ENCODE measurements around the gene CCL20. TPM values are rescaled to one million over a fixed set of nuclear protein-coding genes. Genes with fewer than 3 reads are reported as not detected.

CCL20 gene
- total RNA-seq, 1 donor from 2014 or later = not detected

DNA sequence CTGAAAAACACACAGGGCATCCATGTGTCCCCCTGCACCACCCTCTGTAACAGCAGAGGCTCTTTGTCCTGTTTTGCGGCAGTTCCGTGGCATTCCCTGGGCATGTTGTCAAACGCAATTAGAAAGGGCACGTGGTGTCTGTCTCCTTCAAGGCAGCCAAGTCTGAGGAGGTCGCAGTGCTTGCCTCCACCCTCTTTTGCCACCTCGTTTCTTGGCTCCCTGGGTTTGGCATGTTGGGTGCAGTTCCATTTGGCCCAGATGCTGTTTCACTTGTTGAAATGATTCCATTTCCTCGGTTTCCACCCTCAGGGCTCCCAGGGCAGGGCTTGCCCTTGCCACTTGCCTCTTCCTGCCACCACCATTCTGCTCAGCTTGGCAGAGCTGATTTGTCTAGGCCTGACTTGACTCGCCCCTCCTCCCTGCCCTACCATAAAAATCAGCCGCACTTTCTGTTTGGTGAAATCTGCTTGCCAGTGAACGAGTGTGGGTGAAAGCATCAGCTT lies 12.4 kb downstream of the CCL20 start:
- intact Hi-C loops (cut with micrococcal nuclease) = no loop called here
- TF ChIP-seq, protein P1, sequence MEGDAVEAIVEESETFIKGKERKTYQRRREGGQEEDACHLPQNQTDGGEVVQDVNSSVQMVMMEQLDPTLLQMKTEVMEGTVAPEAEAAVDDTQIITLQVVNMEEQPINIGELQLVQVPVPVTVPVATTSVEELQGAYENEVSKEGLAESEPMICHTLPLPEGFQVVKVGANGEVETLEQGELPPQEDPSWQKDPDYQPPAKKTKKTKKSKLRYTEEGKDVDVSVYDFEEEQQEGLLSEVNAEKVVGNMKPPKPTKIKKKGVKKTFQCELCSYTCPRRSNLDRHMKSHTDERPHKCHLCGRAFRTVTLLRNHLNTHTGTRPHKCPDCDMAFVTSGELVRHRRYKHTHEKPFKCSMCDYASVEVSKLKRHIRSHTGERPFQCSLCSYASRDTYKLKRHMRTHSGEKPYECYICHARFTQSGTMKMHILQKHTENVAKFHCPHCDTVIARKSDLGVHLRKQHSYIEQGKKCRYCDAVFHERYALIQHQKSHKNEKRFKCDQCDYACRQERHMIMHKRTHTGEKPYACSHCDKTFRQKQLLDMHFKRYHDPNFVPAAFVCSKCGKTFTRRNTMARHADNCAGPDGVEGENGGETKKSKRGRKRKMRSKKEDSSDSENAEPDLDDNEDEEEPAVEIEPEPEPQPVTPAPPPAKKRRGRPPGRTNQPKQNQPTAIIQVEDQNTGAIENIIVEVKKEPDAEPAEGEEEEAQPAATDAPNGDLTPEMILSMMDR (IDR thresholded peaks at IDR 0.05) = no peak
- no peaks in the 10 kb centered on the region for H3K9me3 Mint-ChIP-seq
- POLR2A ChIA-PET = no interaction called here
- DNase-seq (no peak), ATAC-seq (ENCODE audit: low read depth) (no peak)
- H3K36me3 Mint-ChIP-seq (ENCODE audit: low read depth) = no peaks in the 10 kb centered on the region
- no peak overlapping the region for H3K4me3 Mint-ChIP-seq
- H3K27ac Mint-ChIP-seq = no peak overlapping the region
- CTCF ChIA-PET = no interaction called here
- H3K4me1 Mint-ChIP-seq = no peaks in the 10 kb centered on the region
- peaks cover 2% of the 10 kb centered on the region for H3K27me3 Mint-ChIP-seq

DNA sequence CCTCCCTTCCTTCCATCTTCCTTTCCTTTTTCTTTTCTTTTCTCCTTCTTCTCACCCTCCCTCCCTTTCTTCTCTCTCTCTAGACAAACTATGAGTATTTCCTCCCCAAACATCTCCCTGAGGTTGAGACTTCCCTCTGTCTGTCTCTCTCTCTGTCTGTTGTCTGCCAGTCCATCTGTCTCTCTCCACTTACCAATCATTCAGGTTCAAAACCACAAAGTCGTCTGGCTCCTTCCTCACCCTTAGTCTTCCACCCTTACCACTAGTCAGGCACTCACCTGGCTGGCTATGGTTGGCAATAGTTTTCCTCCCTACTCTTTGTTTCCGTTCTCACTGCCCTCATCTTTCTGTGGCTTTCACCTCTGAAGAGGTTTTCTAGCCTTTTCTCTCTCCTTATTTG lies 12.9 kb downstream of the CCL20 start:
- H3K9me3 Mint-ChIP-seq = no peaks in the 10 kb centered on the region
- no peaks in the 10 kb centered on the region for H3K27me3 Mint-ChIP-seq
- no peak overlapping the region for H3K4me3 Mint-ChIP-seq
- ChIA-PET CTCF (no interaction called here), POLR2A (no interaction called here)
- DNase-seq = no peak
- TF ChIP-seq, protein P1 (IDR thresholded peaks at IDR 0.05) = no peak
- intact Hi-C loops (cut with micrococcal nuclease) = no loop called here
- no peaks in the 10 kb centered on the region for H3K4me1 Mint-ChIP-seq
- H3K27ac Mint-ChIP-seq = no peak overlapping the region
- ATAC-seq (ENCODE audit: low read depth) = no peak
- H3K36me3 Mint-ChIP-seq (ENCODE audit: low read depth) = no peaks in the 10 kb centered on the region

DNA sequence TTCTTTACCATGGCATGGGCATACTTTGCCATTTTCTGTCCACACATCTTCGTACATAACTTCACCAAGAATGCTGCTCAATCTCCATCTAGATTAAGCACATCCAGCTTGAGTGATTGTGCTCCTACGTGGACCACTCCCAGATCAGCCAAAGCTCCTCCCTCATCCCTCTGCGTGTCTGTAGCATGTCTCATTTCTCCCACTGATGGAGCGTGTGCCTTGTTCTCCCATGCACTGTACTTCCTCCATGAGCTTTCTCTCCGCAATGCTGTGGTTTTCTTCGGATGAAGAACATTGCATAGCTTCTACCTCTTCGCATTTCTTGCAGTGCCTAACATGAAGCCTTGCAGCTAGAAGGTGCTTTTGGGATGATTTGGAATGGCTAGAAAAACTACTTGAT lies 13.5 kb downstream of the CCL20 start:
- Mint-ChIP-seq H3K4me1 (no peaks in the 10 kb centered on the region), H3K4me3 (no peak overlapping the region), H3K36me3 (ENCODE audit: low read depth) (no peaks in the 10 kb centered on the region), H3K9me3 (no peaks in the 10 kb centered on the region), H3K27me3 (no peaks in the 10 kb centered on the region), H3K27ac (no peak overlapping the region)
- DNase-seq = no peak
- ChIA-PET CTCF (no interaction called here), POLR2A (no interaction called here)
- intact Hi-C loops (cut with micrococcal nuclease) = no loop called here
- TF ChIP-seq, protein P1 (IDR thresholded peaks at IDR 0.05) = no peak
- ATAC-seq (ENCODE audit: low read depth) = no peak

DNA sequence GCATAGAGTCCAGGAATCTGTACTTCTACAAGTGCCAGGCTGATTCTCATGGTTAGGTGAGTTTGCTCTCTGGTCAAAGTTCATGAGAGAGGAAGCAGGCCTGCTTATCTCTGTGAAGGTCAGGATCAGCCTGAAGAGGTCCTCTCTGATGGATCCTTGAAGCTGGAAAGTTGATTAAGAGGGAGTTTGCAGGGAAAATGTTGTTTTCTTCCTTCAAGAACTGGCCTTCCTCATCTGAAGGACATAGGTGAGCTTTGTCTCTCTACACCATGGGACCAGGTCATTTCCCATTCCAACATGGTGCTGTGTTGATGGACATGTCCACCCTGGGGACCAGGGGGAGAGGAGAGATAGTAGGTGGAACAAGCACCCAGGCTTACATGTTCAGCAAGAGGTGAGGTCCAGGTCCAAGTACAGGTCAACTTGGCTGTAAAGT lies 14.9 kb downstream of the CCL20 start:
- no peaks in the 10 kb centered on the region for H3K4me1 Mint-ChIP-seq
- ChIA-PET CTCF (no interaction called here), POLR2A (no interaction called here)
- H3K27me3 Mint-ChIP-seq = no peaks in the 10 kb centered on the region
- TF ChIP-seq, protein P1 (IDR thresholded peaks at IDR 0.05) = no peak
- intact Hi-C loops (cut with micrococcal nuclease) = no loop called here
- no peak overlapping the region for H3K4me3 Mint-ChIP-seq
- no peak for DNase-seq
- no peak for ATAC-seq (ENCODE audit: low read depth)
- no peaks in the 10 kb centered on the region for H3K9me3 Mint-ChIP-seq
- no peak overlapping the region for H3K27ac Mint-ChIP-seq
- H3K36me3 Mint-ChIP-seq (ENCODE audit: low read depth) = no peaks in the 10 kb centered on the region

DNA sequence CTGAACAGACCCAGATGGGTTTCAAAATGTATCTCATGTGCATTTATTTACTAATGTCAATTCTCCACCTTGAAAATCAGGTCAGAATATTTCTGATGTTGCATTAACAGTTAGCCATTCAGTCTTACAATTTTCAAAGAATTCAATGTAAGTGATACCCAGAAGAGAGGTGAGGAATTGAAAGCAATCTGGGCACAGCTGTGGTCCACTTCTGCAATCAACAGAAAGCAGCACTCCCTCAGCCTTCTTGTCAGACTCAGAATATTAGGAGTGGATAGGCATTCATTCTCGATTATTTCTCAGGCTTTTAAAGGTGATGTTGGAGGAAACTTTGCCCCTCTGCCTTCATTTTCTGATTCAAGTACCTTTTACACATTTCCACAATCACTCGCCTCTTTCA lies 15.7 kb downstream of the CCL20 start:
- peaks cover 1% of the 10 kb centered on the region for H3K27me3 Mint-ChIP-seq
- CTCF ChIA-PET = no interaction called here

More for the DNA sequence above, 15.7 kb downstream of the CCL20 start:
- no peak overlapping the region for H3K27ac Mint-ChIP-seq
- DNase-seq = no peak
- no peak overlapping the region for H3K4me3 Mint-ChIP-seq
- TF ChIP-seq, protein P1 (IDR thresholded peaks at IDR 0.05) = no peak
- intact Hi-C loops (cut with micrococcal nuclease) = no loop called here
- H3K9me3 Mint-ChIP-seq = no peaks in the 10 kb centered on the region
- no peaks in the 10 kb centered on the region for H3K4me1 Mint-ChIP-seq
- H3K36me3 Mint-ChIP-seq (ENCODE audit: low read depth) = no peaks in the 10 kb centered on the region
- ATAC-seq (ENCODE audit: low read depth) = no peak
- POLR2A ChIA-PET = no interaction called here

Data from activated B cell treated with CpG ODN at 0.5 μM for 24 hours (primary cell).